ENCODE measurements around the gene SULF2. TPM values are rescaled to one million over a fixed set of nuclear protein-coding genes. Genes with fewer than 3 reads are reported as not detected.
"Not testable (repeated sequence)": the region's sequence is repeated elsewhere in the genome, so short reads cannot be mapped to it uniquely, and the experiment has no call there.

SULF2 gene
- total and polyA plus RNA-seq, 4 donors, result 8.1 to 25.4 (median 12.0) TPM

DNA sequence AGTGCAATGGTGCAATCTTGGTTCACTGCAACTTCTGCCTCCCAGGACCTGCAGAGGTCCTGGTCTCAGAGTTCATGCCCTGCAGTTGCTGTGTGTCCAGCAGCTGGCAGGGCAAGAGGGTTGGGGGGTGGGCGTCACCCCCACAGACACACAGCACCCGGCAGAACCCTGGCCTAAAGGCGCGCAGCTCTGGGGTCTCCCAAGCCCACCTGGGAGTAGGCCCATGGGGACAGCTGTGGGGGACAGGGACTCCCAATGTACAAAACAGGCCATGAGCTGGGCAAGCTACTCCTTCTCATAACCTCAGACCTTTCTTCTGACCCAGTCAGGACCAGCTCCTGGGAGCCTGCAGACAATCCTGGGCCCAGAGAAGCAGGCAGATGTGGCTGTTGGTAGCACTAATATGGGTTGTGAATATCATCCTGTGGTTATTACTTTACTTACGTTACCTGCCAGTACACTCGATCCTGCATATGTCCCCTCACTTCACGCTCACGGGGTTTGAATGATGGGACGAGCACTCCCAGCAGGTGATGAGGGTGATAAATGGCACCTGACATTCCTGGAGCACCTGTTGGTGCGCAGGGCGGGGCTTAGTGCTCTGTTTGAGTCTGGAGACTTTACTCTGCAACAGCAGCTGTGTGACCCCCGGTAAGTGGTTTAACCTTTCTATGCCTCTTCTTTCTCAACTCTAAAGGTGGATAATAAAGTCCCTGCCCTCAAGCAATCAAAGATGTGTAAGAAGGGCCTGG lies 39.9 kb upstream of the SULF2 start:
- Histone ChIP-seq H3K4me1 (ENCODE audit: control insufficient read depth in 4 of 4, insufficient read depth in 4 of 4, low read length in 3 of 4) (no peaks in the 10 kb centered on the region), H3K9ac (ENCODE audit: low read depth in 1 of 2, low read length in 2 of 2) (no peak overlapping the region), H3K36me3 (ENCODE audit: control insufficient read depth in 4 of 4, insufficient read depth in 3 of 4, low read depth in 1 of 4, low read length in 3 of 4) (no peaks in the 10 kb centered on the region), H3K9me3 (ENCODE audit: control insufficient read depth in 4 of 4, low read length in 3 of 4) (no peaks in the 10 kb centered on the region), H3K4me3 (ENCODE audit: low read depth in 1 of 3, low read length in 3 of 3) (no peak overlapping the region), H3K27me3 (ENCODE audit: control insufficient read depth in 4 of 4, insufficient read depth in 4 of 4, low read length in 3 of 4) (no peaks in the 10 kb centered on the region), H3K27ac (ENCODE audit: low read depth in 1 of 2, low read length in 2 of 2) (no peak overlapping the region)
- DNase-seq (ENCODE audit: low spot score), result no peak
- WGBS, result 80% methylated on average over 12 of the region's 12 CpGs
- TF ChIP-seq, protein P1, sequence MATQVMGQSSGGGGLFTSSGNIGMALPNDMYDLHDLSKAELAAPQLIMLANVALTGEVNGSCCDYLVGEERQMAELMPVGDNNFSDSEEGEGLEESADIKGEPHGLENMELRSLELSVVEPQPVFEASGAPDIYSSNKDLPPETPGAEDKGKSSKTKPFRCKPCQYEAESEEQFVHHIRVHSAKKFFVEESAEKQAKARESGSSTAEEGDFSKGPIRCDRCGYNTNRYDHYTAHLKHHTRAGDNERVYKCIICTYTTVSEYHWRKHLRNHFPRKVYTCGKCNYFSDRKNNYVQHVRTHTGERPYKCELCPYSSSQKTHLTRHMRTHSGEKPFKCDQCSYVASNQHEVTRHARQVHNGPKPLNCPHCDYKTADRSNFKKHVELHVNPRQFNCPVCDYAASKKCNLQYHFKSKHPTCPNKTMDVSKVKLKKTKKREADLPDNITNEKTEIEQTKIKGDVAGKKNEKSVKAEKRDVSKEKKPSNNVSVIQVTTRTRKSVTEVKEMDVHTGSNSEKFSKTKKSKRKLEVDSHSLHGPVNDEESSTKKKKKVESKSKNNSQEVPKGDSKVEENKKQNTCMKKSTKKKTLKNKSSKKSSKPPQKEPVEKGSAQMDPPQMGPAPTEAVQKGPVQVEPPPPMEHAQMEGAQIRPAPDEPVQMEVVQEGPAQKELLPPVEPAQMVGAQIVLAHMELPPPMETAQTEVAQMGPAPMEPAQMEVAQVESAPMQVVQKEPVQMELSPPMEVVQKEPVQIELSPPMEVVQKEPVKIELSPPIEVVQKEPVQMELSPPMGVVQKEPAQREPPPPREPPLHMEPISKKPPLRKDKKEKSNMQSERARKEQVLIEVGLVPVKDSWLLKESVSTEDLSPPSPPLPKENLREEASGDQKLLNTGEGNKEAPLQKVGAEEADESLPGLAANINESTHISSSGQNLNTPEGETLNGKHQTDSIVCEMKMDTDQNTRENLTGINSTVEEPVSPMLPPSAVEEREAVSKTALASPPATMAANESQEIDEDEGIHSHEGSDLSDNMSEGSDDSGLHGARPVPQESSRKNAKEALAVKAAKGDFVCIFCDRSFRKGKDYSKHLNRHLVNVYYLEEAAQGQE (IDR thresholded peaks at IDR 0.05), result no peak
- TF ChIP-seq EGR1 (IDR thresholded peaks at IDR 0.05; ENCODE audit: low read depth in 2 of 2) (no peak), YY1 (IDR thresholded peaks at IDR 0.05) (no peak), NR2F2 (IDR thresholded peaks at IDR 0.05) (no peak), HNF4G (IDR thresholded peaks at IDR 0.05) (no peak), SP1 (IDR thresholded peaks at IDR 0.05) (no peak), GABPA (IDR thresholded peaks at IDR 0.05 in 1 of 2, conservative IDR thresholded peaks at IDR 0.05 in 1 of 2) (no peak), FOXA1 (IDR thresholded peaks at IDR 0.05) (no peak), FOXA2 (IDR thresholded peaks at IDR 0.05) (no peak)
- TF ChIP-seq, protein P2, sequence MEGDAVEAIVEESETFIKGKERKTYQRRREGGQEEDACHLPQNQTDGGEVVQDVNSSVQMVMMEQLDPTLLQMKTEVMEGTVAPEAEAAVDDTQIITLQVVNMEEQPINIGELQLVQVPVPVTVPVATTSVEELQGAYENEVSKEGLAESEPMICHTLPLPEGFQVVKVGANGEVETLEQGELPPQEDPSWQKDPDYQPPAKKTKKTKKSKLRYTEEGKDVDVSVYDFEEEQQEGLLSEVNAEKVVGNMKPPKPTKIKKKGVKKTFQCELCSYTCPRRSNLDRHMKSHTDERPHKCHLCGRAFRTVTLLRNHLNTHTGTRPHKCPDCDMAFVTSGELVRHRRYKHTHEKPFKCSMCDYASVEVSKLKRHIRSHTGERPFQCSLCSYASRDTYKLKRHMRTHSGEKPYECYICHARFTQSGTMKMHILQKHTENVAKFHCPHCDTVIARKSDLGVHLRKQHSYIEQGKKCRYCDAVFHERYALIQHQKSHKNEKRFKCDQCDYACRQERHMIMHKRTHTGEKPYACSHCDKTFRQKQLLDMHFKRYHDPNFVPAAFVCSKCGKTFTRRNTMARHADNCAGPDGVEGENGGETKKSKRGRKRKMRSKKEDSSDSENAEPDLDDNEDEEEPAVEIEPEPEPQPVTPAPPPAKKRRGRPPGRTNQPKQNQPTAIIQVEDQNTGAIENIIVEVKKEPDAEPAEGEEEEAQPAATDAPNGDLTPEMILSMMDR (IDR thresholded peaks at IDR 0.05; ENCODE audit: low read depth, low read length, missing input control), result no peak
- TF ChIP-seq, protein P3, sequence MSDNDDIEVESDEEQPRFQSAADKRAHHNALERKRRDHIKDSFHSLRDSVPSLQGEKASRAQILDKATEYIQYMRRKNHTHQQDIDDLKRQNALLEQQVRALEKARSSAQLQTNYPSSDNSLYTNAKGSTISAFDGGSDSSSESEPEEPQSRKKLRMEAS (IDR thresholded peaks at IDR 0.05), result no peak

DNA sequence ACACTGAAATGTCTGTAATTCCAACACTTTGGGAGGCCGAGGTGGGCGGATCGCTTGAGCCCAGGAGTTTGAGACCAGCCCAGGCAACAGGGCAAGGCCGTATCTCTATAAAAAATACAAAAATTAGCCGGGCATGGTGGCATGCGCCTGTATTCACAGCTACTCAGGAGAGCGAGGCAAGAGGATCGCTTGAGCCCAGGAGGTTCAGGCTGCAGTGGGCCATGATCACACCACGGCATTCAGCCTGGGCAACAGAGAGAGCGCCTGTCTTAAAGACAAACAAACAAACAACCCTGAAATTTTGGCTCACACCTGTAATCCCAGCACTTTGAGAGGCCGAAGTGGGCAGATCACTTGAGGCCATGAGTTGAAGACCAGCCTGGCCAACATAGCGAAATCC lies 38.7 kb upstream of the SULF2 start:
- not testable (repeated sequence) for H3K9me3 ChIP-seq (ENCODE audit: control insufficient read depth in 4 of 4, low read length in 3 of 4); H3K4me1 ChIP-seq (ENCODE audit: control insufficient read depth in 4 of 4, insufficient read depth in 4 of 4, low read length in 3 of 4); H3K9ac ChIP-seq (ENCODE audit: low read depth in 1 of 2, low read length in 2 of 2); H3K36me3 ChIP-seq (ENCODE audit: control insufficient read depth in 4 of 4, insufficient read depth in 3 of 4, low read depth in 1 of 4, low read length in 3 of 4); DNase-seq (ENCODE audit: low spot score); H3K4me3 ChIP-seq (ENCODE audit: low read depth in 1 of 3, low read length in 3 of 3); H3K27ac ChIP-seq (ENCODE audit: low read depth in 1 of 2, low read length in 2 of 2); H3K27me3 ChIP-seq (ENCODE audit: control insufficient read depth in 4 of 4, insufficient read depth in 4 of 4, low read length in 3 of 4)
- WGBS, result 90% methylated on average over 12 of the region's 12 CpGs

DNA sequence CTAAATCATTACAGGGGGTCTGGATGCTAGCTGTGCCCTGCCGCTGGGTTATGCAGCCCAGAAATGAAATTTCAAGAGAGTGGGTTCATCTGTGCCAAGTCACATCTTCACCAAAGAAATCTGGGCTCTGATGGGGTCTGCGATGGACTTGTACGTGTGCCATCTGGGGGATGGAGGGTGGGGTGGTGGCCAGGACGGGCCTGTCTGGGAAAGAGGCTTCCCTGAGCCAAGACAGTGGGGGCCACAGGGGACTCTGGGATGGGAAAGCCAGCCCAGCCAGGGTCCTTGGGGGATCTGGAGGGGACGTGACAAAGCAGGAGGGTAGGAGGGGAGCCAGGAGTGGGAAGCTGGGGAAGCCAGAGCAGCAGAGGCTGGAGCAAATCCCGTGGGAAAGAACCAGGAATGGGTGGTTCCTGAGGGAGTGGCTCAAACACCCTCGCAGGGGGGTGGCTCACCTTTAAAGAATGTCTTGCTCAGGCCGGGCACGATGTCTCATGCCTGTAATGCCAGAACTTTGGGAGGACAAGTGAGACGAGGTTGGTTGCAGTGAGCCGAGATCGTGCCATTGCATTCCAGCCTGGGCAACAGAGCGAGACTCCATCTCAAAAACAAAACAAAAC lies 36.3 kb upstream of the SULF2 start:
- Histone ChIP-seq H3K27me3 (ENCODE audit: control insufficient read depth in 4 of 4, insufficient read depth in 4 of 4, low read length in 3 of 4) (peaks cover 0 to 5% (median 0%) of the 10 kb centered on the region in 4 donors), H3K36me3 (ENCODE audit: control insufficient read depth in 4 of 4, insufficient read depth in 3 of 4, low read depth in 1 of 4, low read length in 3 of 4) (no peaks in the 10 kb centered on the region), H3K4me3 (ENCODE audit: low read depth in 1 of 3, low read length in 3 of 3) (no peak overlapping the region), H3K4me1 (ENCODE audit: control insufficient read depth in 4 of 4, insufficient read depth in 4 of 4, low read length in 3 of 4) (no peaks in the 10 kb centered on the region), H3K9me3 (ENCODE audit: control insufficient read depth in 4 of 4, low read length in 3 of 4) (no peaks in the 10 kb centered on the region), H3K9ac (ENCODE audit: low read depth in 1 of 2, low read length in 2 of 2) (no peak overlapping the region), H3K27ac (ENCODE audit: low read depth in 1 of 2, low read length in 2 of 2) (no peak overlapping the region)
- 72% methylated on average over 13 of the region's 13 CpGs for WGBS
- DNase-seq (ENCODE audit: low spot score), result no peak
- no peak for TF ChIP-seq YY1 (IDR thresholded peaks at IDR 0.05)
- no peak for TF ChIP-seq SP1 (IDR thresholded peaks at IDR 0.05)
- TF ChIP-seq FOXA1 (IDR thresholded peaks at IDR 0.05), result no peak
- no peak for TF ChIP-seq RXRA (IDR thresholded peaks at IDR 0.05)
- TF ChIP-seq JUND (IDR thresholded peaks at IDR 0.05), result no peak
- no peak for TF ChIP-seq FOXA2 (IDR thresholded peaks at IDR 0.05)
- no peak for TF ChIP-seq RAD21 (IDR thresholded peaks at IDR 0.05)
- no peak for TF ChIP-seq TAF1 (conservative IDR thresholded peaks at IDR 0.05)
- no peak for TF ChIP-seq GABPA (IDR thresholded peaks at IDR 0.05 in 1 of 2, conservative IDR thresholded peaks at IDR 0.05 in 1 of 2)
- TF ChIP-seq NR2F2 (IDR thresholded peaks at IDR 0.05), result no peak
- TF ChIP-seq HNF4G (IDR thresholded peaks at IDR 0.05), result no peak
- TF ChIP-seq, protein P4, sequence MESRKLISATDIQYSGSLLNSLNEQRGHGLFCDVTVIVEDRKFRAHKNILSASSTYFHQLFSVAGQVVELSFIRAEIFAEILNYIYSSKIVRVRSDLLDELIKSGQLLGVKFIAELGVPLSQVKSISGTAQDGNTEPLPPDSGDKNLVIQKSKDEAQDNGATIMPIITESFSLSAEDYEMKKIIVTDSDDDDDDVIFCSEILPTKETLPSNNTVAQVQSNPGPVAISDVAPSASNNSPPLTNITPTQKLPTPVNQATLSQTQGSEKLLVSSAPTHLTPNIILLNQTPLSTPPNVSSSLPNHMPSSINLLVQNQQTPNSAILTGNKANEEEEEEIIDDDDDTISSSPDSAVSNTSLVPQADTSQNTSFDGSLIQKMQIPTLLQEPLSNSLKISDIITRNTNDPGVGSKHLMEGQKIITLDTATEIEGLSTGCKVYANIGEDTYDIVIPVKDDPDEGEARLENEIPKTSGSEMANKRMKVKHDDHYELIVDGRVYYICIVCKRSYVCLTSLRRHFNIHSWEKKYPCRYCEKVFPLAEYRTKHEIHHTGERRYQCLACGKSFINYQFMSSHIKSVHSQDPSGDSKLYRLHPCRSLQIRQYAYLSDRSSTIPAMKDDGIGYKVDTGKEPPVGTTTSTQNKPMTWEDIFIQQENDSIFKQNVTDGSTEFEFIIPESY (IDR thresholded peaks at IDR 0.05), result no peak
- TF ChIP-seq, protein P3 (IDR thresholded peaks at IDR 0.05), result no peak
- no peak for TF ChIP-seq EGR1 (IDR thresholded peaks at IDR 0.05; ENCODE audit: low read depth in 2 of 2)
